22Rv1 (cell line): ENCODE data around the gene ADCY10.
A peak's percentile ranks its signal among the peaks of the same experiment; 100 is the strongest.

Experiments used
- H3K27ac ChIP-seq: fragments of 450-650 bp; 2 replicates; pipeline ENCODE4 v1.5.1; 2017
- CTCF ChIP-seq: fragments of 450-650 bp; IDR thresholded peaks from 2 replicates; pipeline ENCODE4 v1.5.1; 2017; ENCODE audit warnings: mild to moderate bottlenecking
- ZFX ChIP-seq: fragments of 450-650 bp; IDR thresholded peaks from 2 replicates; pipeline ENCODE4 v1.6.1; 2017; ENCODE audit warnings: antibody characterized with exemption, borderline replicate concordance

The ADCY10 gene

GRCh38 chr1:167915569-167915968, 1.6 kb upstream of the ADCY10 start:
- no peak for TF ChIP-seq CTCF
- no peak for TF ChIP-seq ZFX
- peak overlapping the region; percentile 66 for H3K27ac ChIP-seq

GRCh38 chr1:167912294-167912693, 1.6 kb downstream of the ADCY10 start:
- peak overlapping the region; percentile 66 for H3K27ac ChIP-seq
- TF ChIP-seq ZFX (no peak), CTCF (no peak)

- peak overlapping the region; percentile 66 for H3K27ac ChIP-seq
- TF ChIP-seq CTCF: no peak
- no peak for TF ChIP-seq ZFX
These were observed 2.5 kb downstream of the ADCY10 start for GRCh38 chr1:167911413-167911812.

- TF ChIP-seq ZFX (no peak), CTCF (no peak)
- H3K27ac ChIP-seq: peak overlapping the region; percentile 66
These were observed 3.4 kb downstream of the ADCY10 start for GRCh38 chr1:167910530-167910929.

- H3K27ac ChIP-seq: peak overlapping the region; percentile 66; the same call in 1 of the 2 replicates
These were observed 4.2 kb downstream of the ADCY10 start for GRCh38 chr1:167909691-167910180.

GRCh38 chr1:167905671-167906070, 8.3 kb downstream of the ADCY10 start:
- TF ChIP-seq ZFX (no peak), CTCF (no peak)
- H3K27ac ChIP-seq: no peak overlapping the region

More at GRCh38 chr1:167909691-167910180, 4.2 kb downstream of the ADCY10 start:
- no peak for TF ChIP-seq CTCF
- no peak for TF ChIP-seq ZFX

GRCh38 chr1:167905182-167905581, 8.8 kb downstream of the ADCY10 start:
- no peak for TF ChIP-seq CTCF
- TF ChIP-seq ZFX: no peak
- H3K27ac ChIP-seq: no peak overlapping the region
